H9 (cell line): ENCODE data around the gene SDR9C7. TPM values are rescaled to one million over a fixed set of nuclear protein-coding genes. Genes with fewer than 3 reads are reported as not detected.

Experiments used
- DNase-seq: peaks from one replicate; pipeline ENCODE4 v3.0.0-alpha.2; 2017
- H2AFZ ChIP-seq: one replicate; pipeline ENCODE4 v1.6.1; 2013; ENCODE audit warnings: mild to moderate bottlenecking, low read length, control low read depth, moderate library complexity
- H2AK5ac ChIP-seq: 2 replicates; pipeline ENCODE4 v1.6.1; 2013; ENCODE audit warnings: low read length, control low read depth, mixed read lengths; ENCODE audit not compliant: insufficient read length
- H2BK120ac ChIP-seq: one replicate; pipeline ENCODE4 v1.6.1; 2013; ENCODE audit warnings: low read depth, mild to moderate bottlenecking, low read length, control low read depth, inconsistent platforms; ENCODE audit not compliant: poor library complexity, severe bottlenecking
- H2BK12ac ChIP-seq: 2 replicates; pipeline ENCODE4 v1.6.1; 2013; ENCODE audit warnings: low read length, control low read depth, mixed read lengths, low read depth; ENCODE audit not compliant: insufficient read length
- H2BK15ac ChIP-seq: 2 replicates; pipeline ENCODE4 v1.6.1; 2013; ENCODE audit warnings: low read depth, low read length, control low read depth
- H2BK20ac ChIP-seq: one replicate; pipeline ENCODE4 v1.6.1; 2013; ENCODE audit warnings: low read depth, mild to moderate bottlenecking, low read length, control low read depth, inconsistent platforms; ENCODE audit not compliant: poor library complexity, severe bottlenecking
- H2BK5ac ChIP-seq: 2 replicates; pipeline ENCODE4 v1.6.1; 2013; ENCODE audit warnings: low read length, control low read depth, mixed read lengths; ENCODE audit not compliant: insufficient read length
- H3K14ac ChIP-seq: 2 replicates; pipeline ENCODE4 v1.6.1; 2013; ENCODE audit warnings: low read length, control low read depth; ENCODE audit not compliant: insufficient read depth
- H3K18ac ChIP-seq: 2 replicates; pipeline ENCODE4 v1.6.1; 2013; ENCODE audit warnings: low read depth, mild to moderate bottlenecking, mixed read lengths, low read length, control low read depth; ENCODE audit not compliant: insufficient read length
- H3K23ac ChIP-seq: 2 replicates; pipeline ENCODE4 v1.6.1; 2013; ENCODE audit warnings: low read length, control low read depth, mixed read lengths, low read depth; ENCODE audit not compliant: insufficient read length
- H3K23me2 ChIP-seq: 2 replicates; pipeline ENCODE4 v1.6.1; 2013; ENCODE audit warnings: low read depth, mild to moderate bottlenecking, mixed read lengths, low read length, control low read depth; ENCODE audit not compliant: insufficient read length, poor library complexity, severe bottlenecking
- H3K27ac ChIP-seq: 2 replicates; pipeline ENCODE4 v1.5.1; 2013; ENCODE audit warnings: low read length, control low read depth, mixed read lengths, low read depth; ENCODE audit not compliant: insufficient read length
- H3K27me3 ChIP-seq: 2 replicates; pipeline ENCODE4 v1.6.1; 2013; ENCODE audit warnings: low read length, control low read depth, inconsistent platforms; ENCODE audit not compliant: insufficient read depth
- H3K4ac ChIP-seq: 2 replicates; pipeline ENCODE4 v1.6.1; 2013; ENCODE audit warnings: low read depth, mild to moderate bottlenecking, control low read depth, inconsistent platforms, low read length, moderate library complexity
- H3K4me1 ChIP-seq: 2 replicates; pipeline ENCODE4 v1.6.1; 2013; ENCODE audit warnings: low read length, control low read depth, inconsistent platforms; ENCODE audit not compliant: insufficient read depth
- H3K4me2 ChIP-seq: 2 replicates; pipeline ENCODE4 v1.6.1; 2013; ENCODE audit warnings: low read length, control low read depth, mixed read lengths; ENCODE audit not compliant: insufficient read length, insufficient read depth
- H3K56ac ChIP-seq: 2 replicates; pipeline ENCODE4 v1.6.1; 2013; ENCODE audit warnings: low read depth, mild to moderate bottlenecking, mixed read lengths, low read length, control low read depth; ENCODE audit not compliant: insufficient read length
- H3K79me1 ChIP-seq: 2 replicates; pipeline ENCODE4 v1.6.1; 2013; ENCODE audit warnings: low read depth, mild to moderate bottlenecking, moderate library complexity, low read length, control low read depth, inconsistent platforms; ENCODE audit not compliant: insufficient read depth, poor library complexity, severe bottlenecking
- H3K79me2 ChIP-seq: 2 replicates; pipeline ENCODE4 v1.6.1; 2013; ENCODE audit warnings: low read length, control low read depth, inconsistent platforms; ENCODE audit not compliant: insufficient read depth
- H3K9ac ChIP-seq: 2 replicates; pipeline ENCODE4 v1.6.1; 2013; ENCODE audit warnings: low read length, control low read depth, mixed read lengths; ENCODE audit not compliant: insufficient read length; ENCODE audit errors: extremely low read depth
- H3K9me3 ChIP-seq: one replicate; pipeline ENCODE4 v1.6.1; 2013; ENCODE audit warnings: low read depth, low read length, inconsistent platforms; ENCODE audit not compliant: control insufficient read depth
- H3T11ph ChIP-seq: one replicate; pipeline ENCODE4 v1.6.1; 2013; ENCODE audit warnings: mild to moderate bottlenecking, low read length, control low read depth, inconsistent platforms
- H4K20me1 ChIP-seq: one replicate; pipeline ENCODE4 v1.6.1; 2013; ENCODE audit not compliant: control insufficient read depth, insufficient read length, insufficient read depth
- H4K5ac ChIP-seq: 2 replicates; pipeline ENCODE4 v1.6.1; 2013; ENCODE audit warnings: low read depth, mild to moderate bottlenecking, mixed read lengths, low read length, control low read depth; ENCODE audit not compliant: insufficient read length
- H4K8ac ChIP-seq: replicated peaks from 2 replicates; pipeline ENCODE4 v1.6.1; 2013; ENCODE audit warnings: low read length, control low read depth, mixed read lengths, low read depth; ENCODE audit not compliant: insufficient read length
- H4K91ac ChIP-seq: 2 replicates; pipeline ENCODE4 v1.6.1; 2013; ENCODE audit warnings: low read depth, mild to moderate bottlenecking, moderate library complexity, mixed read lengths, low read length, control low read depth; ENCODE audit not compliant: insufficient read length
- H3K27ac Mint-ChIP-seq, 3 experiments: 2 replicates in 2 of 3; 3 replicates in 1 of 3; pipeline ENCODE4 v1.8.0; 2020 to 2021; ENCODE audit warnings: mixed read lengths in 3 of 3, mild to moderate bottlenecking in 1 of 3, moderate library complexity in 1 of 3
- H3K27me3 Mint-ChIP-seq: 2 replicates; pipeline ENCODE4 v1.8.0; 2021; ENCODE audit warnings: low read depth, mild to moderate bottlenecking, moderate library complexity, mixed read lengths
- H3K36me3 Mint-ChIP-seq, 3 experiments: 2 replicates in 2 of 3; 3 replicates in 1 of 3; pipeline ENCODE4 v1.8.0; 2020 to 2021; ENCODE audit warnings: low read depth in 3 of 3, mixed read lengths in 3 of 3; ENCODE audit not compliant: insufficient read depth in 1 of 3
- H3K4me1 Mint-ChIP-seq, 2 experiments: 2 replicates each; pipeline ENCODE4 v1.8.0; 2020; ENCODE audit warnings: mixed read lengths in 2 of 2
- H3K4me3 Mint-ChIP-seq, 2 experiments: 2 replicates in 1 of 2; 3 replicates in 1 of 2; pipeline ENCODE4 v1.8.0; 2020 to 2021; ENCODE audit warnings: mild to moderate bottlenecking in 2 of 2, mixed read lengths in 2 of 2, moderate library complexity in 1 of 2
- H3K9me3 Mint-ChIP-seq, 2 experiments: 2 replicates in 1 of 2; 3 replicates in 1 of 2; pipeline ENCODE4 v1.8.0; 2020; ENCODE audit warnings: mild to moderate bottlenecking in 2 of 2, mixed read lengths in 2 of 2, moderate library complexity in 1 of 2
- WGBS: extraction: QIAGEN DNeasy Blood & Tissue Kit; methylation state at CpG from one replicate; pipeline ENCODE4 v1.1.7; 2013; ENCODE audit warnings: missing lambda C conversion rate, low lambda C conversion rate, mixed read lengths; ENCODE audit not compliant: insufficient read length; ENCODE audit errors: extremely low coverage; 5-methylcytosine and 5-hydroxymethylcytosine counted together
- total RNA-seq: library from RNA; stranded (reverse); gene quantifications from 2 replicates; pipeline ENCODE4 v1.2.1, GENCODE V29; 2021
- TF ChIP-seq, protein P1 (sequence below): fragments of 200-600 bp; sonication (generic); conservative IDR thresholded peaks from 3 replicates; pipeline ENCODE4 v1.8.0; 2021; ENCODE audit warnings: antibody characterized with exemption, mild to moderate bottlenecking

The SDR9C7 gene
- total RNA-seq, 1 experiment from 2014 or later = not detected

GRCh38 chr12:56877195-56878009 lies 56.8 kb downstream of the SDR9C7 start:
- Mint-ChIP-seq H3K9me3 (peaks cover 45 to 47% of the 10 kb centered on the region in 2 experiments), H3K27ac (no peak overlapping the region), H3K27me3 (no peaks in the 10 kb centered on the region; the same call in none of the 2 replicates), H3K4me3 (no peak overlapping the region), H3K36me3 (peaks cover 0 to 6% (median 4%) of the 10 kb centered on the region in 3 experiments; a peak in 4 of 7 replicates), H3K4me1 (peaks cover 6 to 7% of the 10 kb centered on the region in 2 experiments; a peak in 3 of 4 replicates)
- H2BK5ac ChIP-seq = no peak overlapping the region
- no peak overlapping the region for H3K4ac ChIP-seq
- H3K4me2 ChIP-seq = no peak overlapping the region
- H3K14ac ChIP-seq = no peak overlapping the region
- no peak overlapping the region for H2BK120ac ChIP-seq
- H3K79me2 ChIP-seq = no peaks in the 10 kb centered on the region
- H3K27ac ChIP-seq = no peak overlapping the region
- no peaks in the 10 kb centered on the region for H3K23me2 ChIP-seq
- no CpG with 5 or more reads among the region's 1 CpG for WGBS
- no peak overlapping the region for H2AFZ ChIP-seq
- no peak overlapping the region for H4K8ac ChIP-seq
- no peak overlapping the region for H2BK12ac ChIP-seq
- H4K91ac ChIP-seq = no peak overlapping the region
- no peak overlapping the region for H2AK5ac ChIP-seq
- H3K4me1 ChIP-seq = no peaks in the 10 kb centered on the region; the same call in 1 of the 2 replicates
- H3K23ac ChIP-seq = no peak overlapping the region
- H2BK15ac ChIP-seq = no peak overlapping the region
- no peak overlapping the region for H3K9ac ChIP-seq
- no peak overlapping the region for H3T11ph ChIP-seq
- no peaks in the 10 kb centered on the region for H3K27me3 ChIP-seq
- H2BK20ac ChIP-seq = no peak overlapping the region
- no peaks in the 10 kb centered on the region for H3K79me1 ChIP-seq
- H3K56ac ChIP-seq = no peak overlapping the region
- H4K20me1 ChIP-seq = no peaks in the 10 kb centered on the region
- no peak overlapping the region for H3K18ac ChIP-seq
- H4K5ac ChIP-seq = no peak overlapping the region
- TF ChIP-seq, protein P1, sequence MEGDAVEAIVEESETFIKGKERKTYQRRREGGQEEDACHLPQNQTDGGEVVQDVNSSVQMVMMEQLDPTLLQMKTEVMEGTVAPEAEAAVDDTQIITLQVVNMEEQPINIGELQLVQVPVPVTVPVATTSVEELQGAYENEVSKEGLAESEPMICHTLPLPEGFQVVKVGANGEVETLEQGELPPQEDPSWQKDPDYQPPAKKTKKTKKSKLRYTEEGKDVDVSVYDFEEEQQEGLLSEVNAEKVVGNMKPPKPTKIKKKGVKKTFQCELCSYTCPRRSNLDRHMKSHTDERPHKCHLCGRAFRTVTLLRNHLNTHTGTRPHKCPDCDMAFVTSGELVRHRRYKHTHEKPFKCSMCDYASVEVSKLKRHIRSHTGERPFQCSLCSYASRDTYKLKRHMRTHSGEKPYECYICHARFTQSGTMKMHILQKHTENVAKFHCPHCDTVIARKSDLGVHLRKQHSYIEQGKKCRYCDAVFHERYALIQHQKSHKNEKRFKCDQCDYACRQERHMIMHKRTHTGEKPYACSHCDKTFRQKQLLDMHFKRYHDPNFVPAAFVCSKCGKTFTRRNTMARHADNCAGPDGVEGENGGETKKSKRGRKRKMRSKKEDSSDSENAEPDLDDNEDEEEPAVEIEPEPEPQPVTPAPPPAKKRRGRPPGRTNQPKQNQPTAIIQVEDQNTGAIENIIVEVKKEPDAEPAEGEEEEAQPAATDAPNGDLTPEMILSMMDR = no peak
- peaks cover 10% of the 10 kb centered on the region for H3K9me3 ChIP-seq
- DNase-seq = no peak
